HG03039 (cell line): ENCODE results near the gene DEFB129.
"Not testable (repeated sequence)": the region's sequence is repeated elsewhere in the genome, so short reads cannot be mapped to it uniquely, and the experiment has no call there.

Experiments used
- ATAC-seq: cut with Tn5 transposase; IDR thresholded peaks from one replicate; pipeline ENCODE4 v1.9.1; 2021; ENCODE audit warnings: mild to moderate bottlenecking, moderate library complexity; ENCODE audit not compliant: unreplicated experiment

The DEFB129 gene

DNA sequence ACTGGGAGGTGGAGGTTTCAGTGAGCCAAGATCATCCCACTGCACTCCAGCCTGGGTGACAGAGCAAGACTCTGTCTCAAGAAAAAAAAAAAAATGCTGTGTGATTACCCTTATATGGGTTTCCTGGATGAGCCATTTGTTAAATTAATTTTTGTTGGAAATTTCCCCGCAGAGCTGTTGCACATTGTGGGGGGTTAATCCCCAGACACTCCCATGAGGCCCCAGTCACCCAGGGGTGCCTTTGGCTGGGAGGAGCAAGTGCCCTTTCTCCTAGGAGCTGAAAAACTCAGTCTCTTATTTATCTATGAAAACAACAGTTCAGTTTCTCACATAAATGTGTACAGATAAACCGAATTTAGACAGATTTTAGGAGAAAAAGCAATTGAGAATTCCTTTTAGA lies 25.7 kb downstream of the DEFB129 start:
- ATAC-seq: no peak

DNA sequence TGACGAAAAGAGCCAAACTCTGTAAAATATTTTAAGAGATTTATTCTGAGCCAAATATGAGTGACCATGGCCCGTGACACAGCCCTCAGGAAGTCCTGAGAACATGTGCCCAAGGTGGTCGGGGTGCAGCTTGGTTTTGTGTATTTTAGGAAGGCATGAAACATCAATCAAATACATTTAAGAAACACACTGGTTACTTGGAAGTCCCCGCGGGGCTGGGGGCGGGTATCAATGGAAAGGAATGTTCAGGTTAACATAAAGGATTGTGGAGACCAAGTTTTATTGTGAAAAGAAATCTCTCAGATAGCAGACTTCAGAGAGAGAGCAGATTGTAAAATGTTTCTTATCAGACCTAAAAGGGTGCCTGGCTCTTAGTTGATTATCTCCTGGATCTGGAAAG lies 26.4 kb downstream of the DEFB129 start:
- not testable (repeated sequence) for ATAC-seq

DNA sequence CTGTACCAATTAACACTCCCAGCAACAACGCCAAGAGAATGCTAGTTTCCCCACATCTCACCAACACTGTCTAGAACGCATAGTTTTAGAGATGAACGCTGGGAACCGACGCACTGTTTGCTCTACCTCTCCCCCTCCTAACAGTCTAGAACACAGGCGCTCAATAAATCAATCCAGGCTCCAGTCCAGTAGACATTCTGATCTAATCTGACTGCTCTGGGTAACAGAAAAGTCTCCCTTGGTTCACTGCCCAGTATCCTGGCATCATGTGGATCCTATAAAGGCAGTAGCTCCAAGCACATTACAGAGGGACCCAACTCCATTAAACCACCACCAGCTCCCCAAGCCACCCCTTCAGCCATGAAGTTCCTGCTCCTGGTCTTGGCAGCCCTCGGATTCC lies 30.4 kb downstream of the DEFB129 start, which contains the start of gene DEFB132:
Gene DEFB132 (plus strand): TSS at position 306 of the 400 bp plus-strand sequence. CDS start 55 bp downstream, at position 361.
- ATAC-seq: no peak

DNA sequence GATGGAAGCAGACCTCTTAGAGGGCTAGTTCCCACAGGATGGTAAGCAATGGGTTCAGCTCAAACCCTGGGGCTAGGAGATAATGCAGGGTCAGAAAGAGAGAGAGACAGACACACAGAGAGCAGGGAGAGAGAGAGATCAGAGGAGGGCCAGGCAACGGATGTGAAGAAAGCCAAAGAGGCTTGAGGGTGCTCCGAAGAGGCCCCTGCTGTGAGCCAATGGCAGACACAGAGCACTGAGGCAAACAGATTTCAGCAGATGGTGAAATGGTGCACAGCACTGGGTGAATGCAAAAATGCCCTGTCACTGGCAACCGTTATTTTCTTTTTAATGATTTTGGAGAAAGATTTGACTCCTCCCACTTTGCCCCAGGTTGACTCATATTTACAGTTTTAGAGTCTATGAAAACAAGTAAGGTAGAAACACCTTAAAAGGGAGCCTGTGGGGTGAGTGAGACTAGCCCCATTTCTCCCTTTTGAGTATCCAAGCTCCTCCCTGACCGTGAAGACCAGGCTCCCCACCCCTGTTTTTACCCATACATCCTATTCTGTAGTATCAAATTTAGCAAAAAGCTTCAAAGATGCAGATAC lies 31.3 kb downstream of the DEFB129 start:
- no peak for ATAC-seq

DNA sequence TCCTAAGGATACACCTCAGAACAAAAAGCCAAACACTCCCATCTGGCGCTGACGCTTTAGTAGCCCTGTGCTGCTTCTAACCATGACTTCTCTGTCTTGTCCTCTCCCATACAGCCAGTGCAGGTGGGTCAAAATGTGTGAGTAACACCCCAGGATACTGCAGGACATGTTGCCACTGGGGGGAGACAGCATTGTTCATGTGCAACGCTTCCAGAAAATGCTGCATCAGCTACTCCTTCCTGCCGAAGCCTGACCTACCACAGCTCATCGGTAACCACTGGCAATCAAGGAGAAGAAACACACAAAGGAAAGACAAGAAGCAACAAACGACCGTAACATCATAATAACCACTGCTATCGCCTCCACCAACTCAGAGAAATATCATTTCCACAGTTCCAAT lies 31.9 kb downstream of the DEFB129 start:
- no peak for ATAC-seq

DNA sequence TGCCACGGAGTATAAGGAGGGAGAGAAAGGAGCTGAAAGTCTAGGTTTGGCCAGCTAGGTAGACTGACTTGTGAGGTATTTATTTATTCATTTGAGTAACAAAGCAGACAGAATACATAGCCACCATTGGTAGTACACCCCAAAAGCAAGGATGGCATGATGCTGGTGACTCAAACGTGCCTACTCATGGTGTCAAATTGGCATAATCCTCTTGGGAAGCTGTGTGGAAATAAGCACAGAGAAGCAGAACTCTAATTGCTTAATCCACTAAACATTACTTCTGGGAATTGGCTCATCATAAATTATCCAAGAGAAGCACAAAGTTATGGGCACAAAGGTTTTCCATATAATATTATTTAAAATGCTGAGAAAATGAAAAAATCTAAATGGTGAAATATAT lies 32.9 kb downstream of the DEFB129 start:
- no peak for ATAC-seq

DNA sequence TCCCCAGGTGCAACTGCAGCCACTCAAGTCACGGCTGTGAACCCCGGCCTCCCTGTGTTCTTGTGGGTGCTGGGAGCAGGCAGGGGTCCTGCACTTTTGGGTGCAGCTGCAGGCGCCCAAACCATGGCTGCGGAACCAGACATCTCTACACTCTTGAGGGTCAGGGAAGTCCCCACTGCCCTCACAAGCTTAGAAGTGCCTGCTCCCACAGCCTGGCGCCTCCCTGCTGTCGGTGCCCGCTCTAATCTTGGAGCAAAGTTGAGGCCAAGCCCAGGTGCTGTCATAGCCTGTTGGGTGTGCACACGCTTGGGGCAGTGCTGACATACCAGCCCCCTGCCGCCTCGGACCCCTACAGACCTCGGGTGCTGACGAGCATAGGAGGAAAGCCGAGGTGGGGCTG lies 36.6 kb downstream of the DEFB129 start:
- ATAC-seq: no peak

DNA sequence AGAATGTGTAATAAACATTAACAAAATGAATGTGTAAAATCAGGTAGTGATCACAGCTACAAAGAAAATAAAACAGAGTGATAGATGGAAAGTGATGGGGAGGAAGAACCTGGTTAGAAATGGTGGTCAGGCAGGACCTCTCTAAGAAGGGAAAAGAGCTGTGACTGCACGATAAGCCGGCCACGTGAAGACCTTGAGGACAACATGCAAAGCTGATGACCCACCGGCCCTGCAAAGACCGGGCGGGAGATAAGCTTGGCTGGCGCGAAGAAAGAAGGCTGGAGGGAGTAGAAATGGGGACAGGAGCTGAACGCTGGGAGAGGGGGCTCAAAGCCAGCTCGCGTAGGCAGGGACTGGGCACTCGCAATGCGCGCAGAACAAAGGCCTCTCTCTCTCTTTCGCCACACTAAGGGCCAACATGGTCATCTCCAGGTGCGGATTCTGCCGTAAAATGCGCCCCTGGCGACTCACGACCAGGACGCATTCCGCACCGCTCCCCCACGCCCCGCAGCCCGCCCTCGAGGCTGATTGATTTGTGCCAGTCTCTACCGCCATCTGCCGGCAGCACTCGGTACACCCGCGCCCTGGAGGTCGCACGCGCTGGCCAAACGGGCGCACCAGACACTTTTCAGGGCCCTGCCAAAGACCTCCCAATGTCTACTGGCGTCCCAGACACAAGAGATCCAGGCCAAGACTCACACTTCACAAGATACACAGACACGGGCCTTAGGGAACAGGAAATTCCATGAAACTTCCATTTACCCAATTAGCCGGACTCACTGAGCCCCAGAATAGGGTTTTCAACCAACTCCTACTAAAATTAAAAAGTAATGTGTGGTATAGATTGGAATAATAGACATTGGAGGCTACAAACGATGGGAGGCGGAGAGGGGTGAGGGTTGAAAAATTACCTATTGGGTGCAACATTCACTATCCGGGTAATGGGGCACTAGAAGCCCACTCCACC lies 39.8 kb downstream of the DEFB129 start:
- ATAC-seq: peak; percentile 88

DNA sequence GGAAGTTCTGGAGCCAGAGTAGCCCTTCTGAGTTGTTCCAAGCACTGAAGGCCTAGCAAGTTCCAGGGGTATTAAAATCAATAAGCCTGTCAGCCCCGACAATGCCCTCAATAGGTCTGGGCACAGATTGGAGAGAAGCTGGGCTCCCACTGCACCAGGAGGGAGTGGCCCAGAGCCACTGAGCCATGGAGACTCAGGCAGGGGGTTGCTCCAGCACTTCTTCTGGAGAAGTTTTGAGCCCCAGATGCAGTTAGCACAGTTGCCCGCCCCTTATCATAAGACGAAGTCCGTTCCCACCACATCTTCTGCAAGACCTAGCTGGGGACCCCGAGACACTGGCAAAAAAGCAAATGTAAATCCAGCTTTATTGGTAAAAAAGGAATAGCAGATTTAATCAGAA lies 43.5 kb downstream of the DEFB129 start:
- no peak for ATAC-seq

DNA sequence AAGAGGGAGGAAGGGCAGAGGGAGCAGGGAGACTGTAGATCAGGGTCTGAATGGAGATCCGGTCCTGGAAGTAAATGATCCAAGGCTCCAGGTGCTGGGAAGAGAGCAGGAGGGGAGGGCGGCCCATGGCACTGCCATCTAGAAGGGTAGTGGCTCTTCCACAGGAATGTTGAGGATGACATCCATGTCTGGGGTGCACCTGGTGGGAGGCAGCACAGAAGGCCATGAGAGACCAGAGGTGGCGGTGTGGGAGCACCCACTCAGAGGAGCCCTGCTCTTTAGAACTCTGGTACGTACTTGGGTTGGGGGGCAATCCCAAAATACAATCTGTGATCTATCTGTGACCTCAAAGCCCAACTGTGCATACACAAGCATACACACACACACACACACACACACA lies 44.0 kb downstream of the DEFB129 start:
- no peak for ATAC-seq

DNA sequence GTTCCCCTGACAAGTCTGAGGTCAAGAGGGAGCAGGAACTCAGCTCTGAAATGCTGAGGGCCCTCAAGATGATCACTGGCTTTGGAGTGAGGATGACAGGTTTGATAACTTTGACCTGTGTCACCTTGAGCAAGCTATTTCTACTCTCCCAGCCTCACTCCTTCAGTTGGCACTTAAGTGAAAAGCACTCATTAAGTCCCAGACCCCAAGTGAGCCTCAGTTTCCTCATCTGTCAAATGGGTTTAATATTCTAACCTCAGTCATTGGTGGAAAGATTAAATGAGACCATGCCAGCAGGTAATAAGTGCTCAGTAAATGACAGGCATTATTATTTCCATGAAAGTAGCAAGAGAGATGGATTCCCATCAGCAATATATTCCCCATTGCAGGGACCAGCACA lies 44.5 kb downstream of the DEFB129 start:
- ATAC-seq: no peak

DNA sequence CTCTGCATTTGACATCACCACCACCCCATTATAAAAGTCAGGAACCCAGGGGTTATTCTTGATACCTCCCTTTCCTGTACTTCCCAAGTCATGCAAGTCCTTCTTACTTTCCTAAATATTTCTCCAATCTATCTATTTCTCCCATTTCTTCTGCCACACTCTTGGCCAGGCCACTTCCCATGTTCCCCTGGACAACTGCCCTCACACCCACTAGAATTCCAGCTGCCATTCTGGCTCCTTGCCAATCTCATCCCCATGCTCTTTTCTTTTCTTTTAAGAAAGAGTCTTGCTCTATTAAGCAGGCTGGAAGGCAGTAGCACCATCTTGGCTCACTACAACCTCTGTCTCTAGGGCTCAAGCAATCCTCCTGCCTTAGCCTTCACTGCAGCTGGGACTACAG lies 45.7 kb downstream of the DEFB129 start:
- no peak for ATAC-seq

DNA sequence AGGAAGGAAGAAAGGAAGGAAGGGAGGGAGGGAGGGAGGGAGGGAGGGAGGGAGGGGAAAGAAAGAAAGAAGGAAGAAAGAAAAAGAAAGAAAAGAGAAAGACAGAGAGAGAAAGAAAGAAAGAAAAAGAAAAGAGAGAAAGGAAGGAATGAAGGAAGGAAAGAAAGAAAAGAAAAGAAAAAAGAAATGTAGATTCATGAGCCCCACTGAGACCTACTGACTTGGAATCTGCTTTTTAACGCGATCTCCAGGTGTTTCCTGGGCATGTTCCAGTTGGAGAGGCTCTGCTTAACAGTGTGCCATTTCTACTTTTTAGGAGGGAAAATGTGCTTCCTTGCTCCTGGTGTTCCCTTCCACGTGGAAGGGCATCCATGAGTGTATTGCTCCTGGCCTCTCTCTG lies 46.8 kb downstream of the DEFB129 start:
- no peak for ATAC-seq

DNA sequence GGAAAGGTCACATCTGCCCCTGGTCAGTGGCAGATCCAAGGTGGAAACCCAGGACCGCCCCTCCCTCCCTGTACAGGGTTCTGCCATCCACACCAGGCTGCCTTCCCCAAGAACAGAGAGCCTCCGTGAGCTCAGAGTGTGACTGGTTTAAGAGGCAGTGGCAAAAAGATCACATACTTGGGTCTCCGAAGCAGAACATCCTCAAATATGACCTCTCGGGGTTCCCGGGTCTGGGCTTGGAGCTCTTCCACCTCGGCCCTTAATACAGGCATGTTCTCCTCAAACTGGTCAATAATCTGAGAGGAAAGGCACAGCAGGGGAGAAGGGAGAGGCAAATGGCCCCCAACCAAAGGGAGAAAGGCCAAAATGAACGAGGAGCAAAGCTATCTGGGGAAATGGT lies 48.7 kb downstream of the DEFB129 start:
- ATAC-seq: no peak

DNA sequence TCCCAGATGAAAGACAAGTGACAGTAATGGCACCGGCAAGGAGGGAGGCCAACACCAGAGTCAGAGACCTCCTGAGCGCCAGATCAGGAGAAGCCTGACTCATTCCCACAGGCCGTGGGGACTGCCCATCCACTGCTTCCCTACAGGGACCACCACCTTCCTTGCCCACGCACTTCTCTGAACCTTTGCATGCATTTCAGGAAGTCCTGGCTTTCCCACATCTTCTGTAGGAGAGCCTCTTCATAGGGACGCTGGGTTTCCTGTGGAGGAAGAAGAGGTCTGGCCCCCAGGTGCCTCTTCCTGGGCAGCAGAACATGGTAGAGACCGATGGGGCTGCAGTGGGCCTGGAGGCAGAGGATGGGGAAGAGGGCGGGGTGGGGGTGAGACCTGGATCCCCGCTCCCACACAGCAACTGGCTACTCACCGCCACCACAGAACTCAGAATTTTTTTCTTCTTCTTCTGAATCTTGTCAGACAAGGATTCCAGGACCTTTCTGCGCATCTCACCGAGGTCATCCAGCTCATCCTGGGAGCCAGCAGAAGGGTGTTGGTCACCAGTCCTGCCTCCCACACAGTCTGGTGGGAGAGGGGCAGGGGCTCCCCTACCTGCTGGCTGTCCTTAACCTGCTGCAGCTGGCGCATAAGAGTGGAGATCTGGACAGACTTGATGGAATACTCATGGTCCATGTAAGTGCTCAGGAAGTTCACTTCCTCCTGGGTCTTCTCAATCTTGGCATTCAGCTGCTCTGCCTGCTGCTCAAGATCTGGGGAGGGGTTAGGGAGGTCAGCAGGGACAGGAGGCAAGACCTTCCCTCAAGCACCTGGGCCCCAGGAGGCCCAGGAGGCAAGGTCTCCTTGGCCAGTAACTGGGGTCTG lies 49.8 kb downstream of the DEFB129 start:
- no peak for ATAC-seq

DNA sequence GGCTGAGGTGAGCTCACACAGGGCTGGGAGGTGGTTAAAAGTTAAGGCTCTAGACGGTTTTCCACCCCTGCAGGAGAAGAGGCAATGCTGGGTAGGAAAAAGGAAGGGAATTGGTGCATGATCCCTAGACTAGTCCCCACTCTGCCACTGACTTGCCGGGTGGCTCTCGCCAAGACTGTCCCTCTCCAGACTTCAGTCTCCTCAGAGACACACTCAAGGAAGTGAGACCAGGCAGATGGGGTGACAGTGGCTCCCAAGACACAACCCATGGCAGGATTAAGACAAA lies 50.4 kb downstream of the DEFB129 start:
- no peak for ATAC-seq

DNA sequence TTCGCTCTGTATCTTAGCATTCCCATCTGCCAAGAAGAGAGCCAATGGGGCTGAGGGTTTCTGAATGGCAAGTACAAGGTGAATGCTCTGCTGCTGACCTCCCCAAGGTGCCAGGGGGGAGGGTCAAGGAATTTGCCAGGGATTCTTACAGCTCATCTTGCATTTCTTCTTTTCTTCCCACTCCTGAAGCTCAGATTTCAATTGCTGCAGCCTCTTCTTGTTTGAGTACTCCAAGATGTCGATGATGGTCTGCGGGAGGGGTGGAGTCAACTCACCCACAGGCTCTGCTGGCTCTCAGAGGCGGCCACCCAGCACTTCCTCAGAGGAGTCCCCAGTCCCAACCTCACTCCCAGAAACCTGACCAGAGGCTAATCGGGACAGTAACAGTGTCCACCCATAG lies 51.1 kb downstream of the DEFB129 start:
- ATAC-seq: no peak

DNA sequence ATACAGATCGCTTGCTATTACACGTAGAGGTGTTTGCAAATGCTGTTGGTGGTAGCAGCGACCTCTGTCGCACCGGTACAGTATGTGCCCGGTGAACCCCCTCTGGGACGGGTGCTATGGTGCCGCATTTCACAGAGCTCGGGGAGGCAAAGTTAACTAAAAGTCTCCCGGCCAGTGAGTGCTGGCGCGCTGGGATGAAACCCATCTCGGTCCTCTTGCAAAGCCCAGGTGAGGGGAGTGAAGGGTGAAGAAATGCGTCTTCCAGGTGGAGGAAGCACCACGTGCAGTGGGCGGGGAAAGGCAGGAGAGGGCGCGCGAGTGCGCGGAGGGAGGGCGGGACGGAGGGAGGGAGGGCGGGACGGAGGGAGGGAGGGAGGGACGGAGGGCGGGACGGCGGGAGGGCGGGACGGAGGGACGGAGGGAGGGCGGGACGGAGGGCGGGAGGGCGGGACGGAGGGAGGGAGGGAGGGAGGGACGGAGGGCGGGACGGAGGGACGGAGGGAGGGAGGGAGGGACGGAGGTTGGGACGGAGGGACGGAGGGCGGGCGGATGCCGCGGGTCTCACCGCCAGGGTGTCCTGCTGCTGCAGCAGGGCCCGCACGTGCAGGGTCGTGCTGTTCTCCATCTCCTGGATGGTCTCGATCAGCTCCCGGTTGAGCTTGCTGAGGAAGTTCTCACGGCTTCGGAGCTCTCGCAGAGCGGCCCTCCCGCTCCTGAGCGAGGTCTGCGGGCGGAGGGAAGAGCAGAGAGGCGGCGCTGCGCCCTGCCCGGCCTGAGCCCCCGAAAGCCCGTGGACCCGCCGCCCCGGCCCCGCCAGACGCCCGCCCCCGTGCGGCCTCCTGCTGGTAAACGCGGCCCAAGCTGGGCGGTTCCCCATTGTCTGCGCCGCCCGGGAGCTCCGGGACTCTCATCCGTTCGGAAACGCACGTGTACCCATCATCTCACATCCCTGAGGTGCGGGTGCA lies 51.8 kb downstream of the DEFB129 start:
- ATAC-seq: no peak
